ENCODE results near the gene C14orf132.
A peak's percentile ranks its signal among the peaks of the same experiment; 100 is the strongest.

The C14orf132 gene

DNA sequence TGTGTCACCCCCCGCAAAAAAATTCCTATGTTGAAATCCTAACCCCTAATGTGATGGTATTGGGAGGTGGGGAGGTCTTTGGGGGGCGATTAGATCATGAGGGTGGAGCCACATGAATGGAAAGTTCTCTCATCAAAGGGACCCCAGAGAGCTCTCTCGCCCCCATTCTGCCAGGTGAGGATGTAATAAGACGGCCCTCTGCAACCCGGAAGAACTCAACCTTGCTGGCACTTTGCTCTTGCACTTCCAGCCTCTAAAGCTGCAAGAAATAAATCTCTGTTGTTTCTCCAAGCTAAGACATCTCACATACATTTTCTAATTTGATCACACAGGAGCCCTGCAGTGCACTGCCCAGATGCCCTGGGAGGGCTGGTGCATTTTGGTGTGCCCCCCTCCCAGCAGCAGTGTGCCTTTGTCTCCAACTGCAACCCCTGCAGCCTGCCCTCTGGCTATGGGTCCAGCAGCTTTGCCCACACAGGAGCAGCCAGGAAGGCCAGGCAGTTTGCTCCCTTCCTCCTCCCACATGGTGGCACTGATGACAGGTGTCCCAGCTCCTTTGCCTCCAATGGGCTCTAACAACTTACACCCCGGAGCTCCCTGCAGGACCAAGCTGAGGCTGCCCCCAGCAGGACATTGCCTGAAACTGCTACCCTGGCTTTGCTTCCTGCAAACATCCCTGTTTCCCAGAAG is 59.3 kb downstream of the C14orf132 start:
- TF ChIP-seq CTCF (IDR thresholded peaks at IDR 0.05; ENCODE audit: extremely low read depth, missing control alignments) = no peak
- DNase-seq (ENCODE audit: low spot score) = peak; percentile 33

- TF ChIP-seq CTCF (IDR thresholded peaks at IDR 0.05; ENCODE audit: extremely low read depth, missing control alignments) = no peak
- no peak for DNase-seq (ENCODE audit: low spot score)
These were observed 59.8 kb downstream of the C14orf132 start for GRCh38 chr14:96098999-96099335.

DNA sequence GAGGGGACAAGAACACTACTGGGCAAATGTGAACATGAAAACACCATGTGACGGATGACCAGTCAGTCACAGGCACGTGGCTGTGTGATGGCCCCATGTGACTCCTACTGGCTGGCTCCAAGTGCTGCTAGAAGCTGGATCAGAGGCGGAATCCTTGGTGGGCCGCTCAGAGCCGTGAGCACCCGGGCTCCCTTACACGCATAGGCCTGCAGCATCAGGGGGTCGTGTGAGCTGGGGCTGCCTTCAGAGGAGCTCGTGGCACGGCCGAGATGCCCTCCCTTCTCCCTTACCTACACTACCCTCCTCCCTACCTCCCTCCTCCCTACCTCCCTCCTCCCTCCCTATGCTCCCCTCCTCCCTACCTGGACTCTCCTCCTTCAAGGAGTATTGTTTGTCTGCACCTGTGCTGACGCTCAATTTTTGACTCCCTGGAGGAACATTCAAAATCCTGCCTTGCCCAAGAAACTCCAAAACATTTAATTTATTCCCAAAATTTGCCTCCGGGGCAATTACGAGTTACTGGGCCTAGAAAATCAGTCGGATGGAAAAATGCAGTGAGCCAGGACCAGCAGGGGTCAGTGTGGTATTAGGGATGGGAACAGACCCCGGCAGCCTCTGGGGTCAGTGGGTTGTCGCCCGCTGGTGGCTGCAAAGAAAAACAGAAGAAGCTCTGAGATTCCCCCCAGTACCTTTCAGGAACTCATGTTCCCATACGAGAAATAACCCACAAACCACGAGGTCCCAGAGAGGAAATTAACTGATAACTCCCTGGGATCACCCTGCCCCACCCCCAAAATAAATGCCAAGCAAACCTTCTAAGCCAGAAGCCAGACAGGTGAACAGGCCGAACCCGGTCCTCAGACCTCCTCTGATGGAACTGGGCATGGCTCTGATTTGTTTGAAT is 61.3 kb downstream of the C14orf132 start:
- peak; percentile 72 for DNase-seq (ENCODE audit: low spot score)

DNA sequence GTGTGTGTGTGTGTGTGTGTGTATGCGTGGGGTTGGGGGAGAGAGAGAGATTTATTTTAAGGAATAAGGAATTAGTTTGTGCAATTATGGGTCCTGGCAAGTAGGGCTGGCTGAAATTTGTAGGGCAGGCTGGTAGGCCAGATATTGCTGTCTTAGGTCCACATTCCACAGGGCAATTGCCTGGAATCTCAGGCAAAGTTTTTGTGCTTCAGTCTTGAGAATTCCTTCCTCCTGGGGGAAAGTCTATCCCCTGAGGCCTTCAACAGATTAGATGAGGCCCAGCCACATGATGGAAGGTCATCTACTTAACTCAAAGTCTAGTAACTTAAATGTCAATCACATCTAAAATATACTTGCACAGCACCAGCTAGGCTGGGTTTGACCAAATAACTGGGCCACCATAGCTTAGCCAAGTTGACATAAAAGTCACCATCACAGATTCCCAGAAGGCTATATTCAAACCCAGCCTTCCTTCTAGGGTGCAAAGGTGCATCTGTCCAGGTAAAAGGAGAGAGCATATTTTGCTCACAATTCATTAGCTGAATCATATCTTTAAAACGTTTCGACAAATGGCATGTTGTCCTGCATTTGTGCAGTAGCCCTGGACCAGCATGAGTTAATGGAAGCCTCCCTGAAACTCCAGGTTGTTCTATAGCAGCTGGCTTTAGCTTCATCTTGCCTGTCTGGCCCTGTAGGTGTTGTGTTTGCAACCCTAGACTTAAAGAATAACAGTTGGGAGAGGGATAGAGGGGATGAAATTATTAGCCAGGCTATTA is 63.1 kb downstream of the C14orf132 start:
- no peak for DNase-seq (ENCODE audit: low spot score)
- no peak for TF ChIP-seq CTCF (IDR thresholded peaks at IDR 0.05; ENCODE audit: extremely low read depth, missing control alignments)

More for the DNA sequence above, 61.3 kb downstream of the C14orf132 start:
- TF ChIP-seq CTCF (IDR thresholded peaks at IDR 0.05; ENCODE audit: extremely low read depth, missing control alignments) = peak; percentile 94

DNA sequence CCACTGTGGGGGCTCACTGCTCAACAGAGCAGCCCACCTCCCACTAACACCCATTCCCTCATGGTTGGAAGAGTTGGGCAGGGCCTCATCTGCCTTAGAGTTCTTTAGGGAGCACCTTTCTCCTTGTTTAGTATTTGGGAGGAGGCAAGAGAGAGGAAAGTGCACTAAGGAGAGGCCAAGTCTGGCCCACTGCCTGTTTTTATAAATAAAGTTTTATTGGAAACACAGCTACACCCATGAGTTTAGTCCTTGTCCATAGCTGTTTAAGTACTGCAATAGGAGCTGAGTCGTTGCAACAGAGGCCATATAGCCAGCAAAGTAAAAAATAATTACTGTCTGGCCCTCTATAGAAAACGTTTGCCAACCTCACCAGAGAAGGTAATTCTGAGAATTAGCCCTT is 63.9 kb downstream of the C14orf132 start:
- no peak for TF ChIP-seq CTCF (IDR thresholded peaks at IDR 0.05; ENCODE audit: extremely low read depth, missing control alignments)
- no peak for DNase-seq (ENCODE audit: low spot score)

DNA sequence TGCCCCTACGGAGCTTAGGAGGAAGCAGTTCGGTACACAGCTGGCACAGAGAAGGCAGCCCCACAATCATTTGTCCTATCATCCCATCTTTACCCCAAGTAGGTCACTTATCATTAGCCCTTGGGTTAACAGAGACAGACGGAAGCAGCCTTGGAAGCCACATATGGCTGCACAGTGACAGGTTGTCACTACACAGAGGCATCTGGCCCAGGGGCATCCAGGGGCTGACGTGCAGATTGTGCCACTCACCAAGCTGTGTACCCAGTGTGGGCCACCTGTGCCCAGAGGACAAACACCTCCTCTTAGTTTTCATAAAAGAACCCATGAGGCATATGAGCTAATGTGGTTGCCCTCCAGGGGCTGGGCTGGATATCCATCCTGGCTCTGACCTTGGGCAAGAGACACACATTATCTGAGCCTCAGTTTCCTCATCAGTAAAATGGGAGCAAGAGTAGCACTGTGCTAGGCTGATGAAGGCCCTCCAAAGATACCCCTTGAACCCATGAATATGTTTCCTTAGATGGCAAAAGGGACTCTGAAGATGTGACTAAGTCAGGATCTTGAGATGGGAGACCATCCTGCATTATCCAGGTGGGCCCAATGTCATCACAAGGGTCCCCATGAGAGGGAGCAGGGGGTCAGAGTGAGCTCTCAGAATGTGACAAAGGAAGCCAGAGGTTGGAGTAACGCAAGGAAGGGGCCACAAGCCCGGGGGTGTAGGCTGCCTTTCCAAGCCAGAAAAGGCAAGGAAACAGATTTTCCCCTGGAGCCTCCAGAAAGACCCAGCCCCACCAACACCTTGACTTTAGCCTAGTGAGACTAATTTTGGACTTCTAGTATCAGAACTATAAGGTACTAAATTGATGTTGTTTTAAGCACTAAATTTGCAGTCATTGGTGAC is 64.6 kb downstream of the C14orf132 start:
- TF ChIP-seq CTCF (IDR thresholded peaks at IDR 0.05; ENCODE audit: extremely low read depth, missing control alignments) = no peak
- no peak for DNase-seq (ENCODE audit: low spot score)
